Thymus (tissue), 11 donors: ENCODE measurements around the gene PAQR8. TPM values are rescaled to one million over a fixed set of nuclear protein-coding genes. Genes with fewer than 3 reads are reported as not detected.
"Not testable (repeated sequence)": the region's sequence is repeated elsewhere in the genome, so short reads cannot be mapped to it uniquely, and the experiment has no call there.

Source experiments
- DNase-seq, 9 donors: peaks; one replicate each; pipeline ENCODE4 v3.0.0-alpha.2; 2013; ENCODE audit warnings: low spot score in 9 of 9, low read depth in 6 of 9, missing footprints in 1 of 9
- H3K27ac ChIP-seq, 2 donors: one replicate each; pipeline ENCODE4 v1.5.1; 2013; ENCODE audit warnings: control low read depth in 1 of 2, low read depth in 1 of 2, low read length in 1 of 2, mild to moderate bottlenecking in 1 of 2, moderate library complexity in 1 of 2
- H3K27me3 ChIP-seq, 2 donors: one replicate each; pipeline ENCODE4 v1.5.1; 2013; ENCODE audit warnings: low read length in 1 of 2; ENCODE audit not compliant: control insufficient read depth in 2 of 2, insufficient read depth in 1 of 2
- H3K36me3 ChIP-seq, 2 donors: one replicate each; pipeline ENCODE4 v1.5.1; 2013; ENCODE audit warnings: low read length in 1 of 2, mild to moderate bottlenecking in 1 of 2, moderate library complexity in 1 of 2; ENCODE audit not compliant: control insufficient read depth in 2 of 2, insufficient read depth in 2 of 2
- H3K4me1 ChIP-seq, 2 donors: one replicate each; pipeline ENCODE4 v1.5.1; 2013; ENCODE audit warnings: low read length in 2 of 2; ENCODE audit not compliant: control insufficient read depth in 2 of 2, insufficient read depth in 2 of 2
- H3K4me3 ChIP-seq, 2 donors: one replicate each; pipeline ENCODE4 v1.5.1; 2013; ENCODE audit warnings: low read length in 2 of 2, control low read depth in 1 of 2, mild to moderate bottlenecking in 1 of 2
- H3K9me3 ChIP-seq, 2 donors: one replicate each; pipeline ENCODE4 v1.5.1; 2013; ENCODE audit warnings: low read length in 1 of 2, mild to moderate bottlenecking in 1 of 2; ENCODE audit not compliant: control insufficient read depth in 2 of 2, insufficient read depth in 1 of 2
- WGBS: extraction: QIAGEN DNeasy Blood & Tissue Kit; methylation state at CpG from one replicate; pipeline ENCODE4 v1.1.7; 2013; 5-methylcytosine and 5-hydroxymethylcytosine counted together
- polyA plus RNA-seq: library from polyadenylated mRNA; stranded (reverse); fragments of 200-250 nt; gene quantifications from one replicate; pipeline ENCODE4 v1.2.3, GENCODE V29; 2013
- total RNA-seq: library from RNA; stranded (reverse); fragments of 120-200 nt; gene quantifications from one replicate; pipeline ENCODE4 v1.2.4, GENCODE V29; 2013
- donor health status: healthy.

Gene PAQR8
- total and polyA plus RNA-seq, 2 donors = 7.9 to 11.3 TPM

GRCh38 chr6:52420668-52421358 is 58.9 kb downstream of the PAQR8 start:
- Histone ChIP-seq H3K27me3 (peaks cover 0 to 3% of the 10 kb centered on the region in 2 donors), H3K36me3 (no peaks in the 10 kb centered on the region), H3K9me3 (no peaks in the 10 kb centered on the region), H3K27ac (peak overlapping the region; percentile 38 to 64), H3K4me3 (peak overlapping the region; percentile 76 to 84), H3K4me1 (peaks cover 15 to 19% of the 10 kb centered on the region in 2 donors)
- no peak for DNase-seq
- WGBS = 15% methylated on average over 21 of the region's 21 CpGs

GRCh38 chr6:52422156-52422555 is 60.2 kb downstream of the PAQR8 start:
- WGBS = 97% methylated on average over 2 of the region's 2 CpGs
- DNase-seq = no peak
- Histone ChIP-seq H3K4me3 (no peak overlapping the region), H3K9me3 (no peaks in the 10 kb centered on the region), H3K27ac (no peak overlapping the region), H3K4me1 (peaks cover 15 to 19% of the 10 kb centered on the region in 2 donors), H3K27me3 (peaks cover 0 to 3% of the 10 kb centered on the region in 2 donors), H3K36me3 (no peaks in the 10 kb centered on the region)

- DNase-seq = no peak
- 92% methylated on average over 3 of the region's 3 CpGs for WGBS
- peaks cover 0 to 3% of the 10 kb centered on the region in 2 donors for H3K27me3 ChIP-seq
Measured at GRCh38 chr6:52423448-52423847, 61.5 kb downstream of the PAQR8 start.

GRCh38 chr6:52423971-52424381 is 62.0 kb downstream of the PAQR8 start:
- DNase-seq = no peak
- Histone ChIP-seq H3K4me1 (peaks cover 15 to 16% of the 10 kb centered on the region in 2 donors), H3K27ac (no peak overlapping the region), H3K27me3 (peaks cover 0 to 3% of the 10 kb centered on the region in 2 donors), H3K36me3 (no peaks in the 10 kb centered on the region), H3K4me3 (no peak overlapping the region), H3K9me3 (no peaks in the 10 kb centered on the region)
- WGBS = over 99% methylated on average over 8 of the region's 8 CpGs

More at GRCh38 chr6:52423448-52423847, 61.5 kb downstream of the PAQR8 start:
- H3K4me3 ChIP-seq = no peak overlapping the region
- H3K36me3 ChIP-seq = no peaks in the 10 kb centered on the region
- peaks cover 15 to 19% of the 10 kb centered on the region in 2 donors for H3K4me1 ChIP-seq
- H3K9me3 ChIP-seq = no peaks in the 10 kb centered on the region
- H3K27ac ChIP-seq = no peak overlapping the region

GRCh38 chr6:52424513-52424912 is 62.6 kb downstream of the PAQR8 start:
- Histone ChIP-seq H3K4me1 (peaks cover 10% of the 10 kb centered on the region in 2 donors), H3K9me3 (no peaks in the 10 kb centered on the region), H3K4me3 (no peak overlapping the region), H3K36me3 (no peaks in the 10 kb centered on the region), H3K27me3 (peaks cover 0 to 3% of the 10 kb centered on the region in 2 donors), H3K27ac (no peak overlapping the region)
- 97% methylated on average over 2 of the region's 2 CpGs for WGBS
- DNase-seq = no peak

- Histone ChIP-seq H3K4me1 (no peaks in the 10 kb centered on the region), H3K27ac (no peak overlapping the region), H3K36me3 (no peaks in the 10 kb centered on the region), H3K9me3 (no peaks in the 10 kb centered on the region), H3K4me3 (no peak overlapping the region), H3K27me3 (no peaks in the 10 kb centered on the region)
- DNase-seq = no peak
Measured at GRCh38 chr6:52426667-52427066, 64.7 kb downstream of the PAQR8 start.

GRCh38 chr6:52433294-52433693 is 71.3 kb downstream of the PAQR8 start:
- not testable (repeated sequence) for H3K27me3 ChIP-seq, H3K36me3 ChIP-seq, DNase-seq, H3K4me1 ChIP-seq, H3K4me3 ChIP-seq, H3K27ac ChIP-seq, H3K9me3 ChIP-seq
- 71% methylated on average over 4 of the region's 4 CpGs for WGBS

GRCh38 chr6:52435345-52435744 is 73.4 kb downstream of the PAQR8 start:
- DNase-seq = no peak
- Histone ChIP-seq H3K9me3 (no peaks in the 10 kb centered on the region), H3K4me3 (no peak overlapping the region), H3K27me3 (no peaks in the 10 kb centered on the region), H3K27ac (no peak overlapping the region), H3K36me3 (no peaks in the 10 kb centered on the region), H3K4me1 (no peaks in the 10 kb centered on the region)
- 85% methylated on average over 1 of the region's 1 CpG for WGBS

GRCh38 chr6:52438926-52439325 is 77.0 kb downstream of the PAQR8 start:
- H3K27me3 ChIP-seq = no peaks in the 10 kb centered on the region
- no peaks in the 10 kb centered on the region for H3K36me3 ChIP-seq
- no peak overlapping the region for H3K27ac ChIP-seq
- no peak for DNase-seq
- no peak overlapping the region for H3K4me3 ChIP-seq
- no peaks in the 10 kb centered on the region for H3K4me1 ChIP-seq
- H3K9me3 ChIP-seq = no peaks in the 10 kb centered on the region
- 97% methylated on average over 2 of the region's 2 CpGs for WGBS
